ENCODE results near the gene RFX1.
A peak's percentile ranks its signal among the peaks of the same experiment; 100 is the strongest.

The RFX1 gene

GRCh38 chr19:13996928-13997630, 9.0 kb downstream of the RFX1 start:
- no peak for DNase-seq (ENCODE audit: low read depth)

- no peak for DNase-seq (ENCODE audit: low read depth)
Observed at GRCh38 chr19:13995878-13996765, 10.0 kb downstream of the RFX1 start.

GRCh38 chr19:13995017-13995728, 10.9 kb downstream of the RFX1 start:
- no peak for DNase-seq (ENCODE audit: low read depth)

DNA sequence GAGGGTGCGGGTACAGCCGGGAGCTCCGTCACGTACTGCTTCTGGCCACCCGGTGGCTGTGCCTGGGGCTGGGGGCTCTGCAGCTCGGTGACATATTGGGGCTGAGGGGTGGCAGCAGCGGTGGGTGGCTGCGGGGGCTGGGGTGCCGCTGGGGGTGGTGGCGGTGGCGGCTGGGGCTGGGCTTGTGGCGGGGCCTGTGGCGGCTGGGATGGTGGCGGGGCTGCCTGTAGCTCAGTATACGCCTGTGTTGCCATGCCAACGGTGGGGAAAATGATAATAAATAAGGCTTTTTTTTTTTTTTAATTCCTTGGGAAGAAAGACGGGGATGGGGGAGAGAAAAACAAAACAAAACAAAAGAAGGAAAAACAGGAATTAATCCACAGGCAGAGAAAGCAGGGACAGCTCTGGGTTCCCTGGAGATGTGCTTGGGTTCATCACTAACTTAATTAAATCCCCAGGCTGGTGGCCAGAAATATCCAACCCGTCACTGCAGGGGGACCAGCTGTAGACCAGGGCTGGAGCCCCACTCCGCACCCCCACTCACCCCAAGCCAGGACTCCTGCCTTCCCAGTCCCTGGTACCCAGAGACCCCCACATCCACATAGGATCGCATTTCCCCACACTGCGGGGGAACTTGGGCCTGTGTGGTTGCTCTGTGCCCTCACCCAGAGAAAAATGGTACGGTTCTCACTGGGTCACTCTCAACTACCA, 12.4 kb downstream of the RFX1 start:
- DNase-seq (ENCODE audit: low read depth): no peak

- no peak for DNase-seq (ENCODE audit: low read depth)
Observed at GRCh38 chr19:13992025-13992424, 14.1 kb downstream of the RFX1 start.

- DNase-seq (ENCODE audit: low read depth): no peak
Observed at GRCh38 chr19:13990085-13990484, 16.0 kb downstream of the RFX1 start.

DNA sequence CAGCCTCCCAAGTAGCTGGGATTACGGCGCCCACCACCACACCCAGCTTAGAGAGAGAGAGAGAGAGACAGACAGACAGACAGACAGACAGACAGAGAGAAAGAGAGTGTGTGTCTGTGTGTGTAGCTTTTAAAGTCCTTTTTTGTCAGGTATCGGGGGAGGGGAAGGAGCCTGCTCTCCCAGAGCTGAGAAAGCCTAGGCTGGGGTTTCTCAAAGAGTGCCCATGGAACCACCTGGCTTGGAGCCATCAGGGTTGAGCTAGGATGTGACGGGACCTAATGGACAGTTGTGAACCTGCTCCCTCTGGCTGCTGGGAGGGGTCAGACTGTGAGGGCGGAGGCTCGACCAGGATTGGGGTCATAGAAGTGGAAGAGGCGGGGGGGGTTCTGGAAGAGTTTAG, 16.6 kb downstream of the RFX1 start:
- DNase-seq (ENCODE audit: low read depth): no peak

DNA sequence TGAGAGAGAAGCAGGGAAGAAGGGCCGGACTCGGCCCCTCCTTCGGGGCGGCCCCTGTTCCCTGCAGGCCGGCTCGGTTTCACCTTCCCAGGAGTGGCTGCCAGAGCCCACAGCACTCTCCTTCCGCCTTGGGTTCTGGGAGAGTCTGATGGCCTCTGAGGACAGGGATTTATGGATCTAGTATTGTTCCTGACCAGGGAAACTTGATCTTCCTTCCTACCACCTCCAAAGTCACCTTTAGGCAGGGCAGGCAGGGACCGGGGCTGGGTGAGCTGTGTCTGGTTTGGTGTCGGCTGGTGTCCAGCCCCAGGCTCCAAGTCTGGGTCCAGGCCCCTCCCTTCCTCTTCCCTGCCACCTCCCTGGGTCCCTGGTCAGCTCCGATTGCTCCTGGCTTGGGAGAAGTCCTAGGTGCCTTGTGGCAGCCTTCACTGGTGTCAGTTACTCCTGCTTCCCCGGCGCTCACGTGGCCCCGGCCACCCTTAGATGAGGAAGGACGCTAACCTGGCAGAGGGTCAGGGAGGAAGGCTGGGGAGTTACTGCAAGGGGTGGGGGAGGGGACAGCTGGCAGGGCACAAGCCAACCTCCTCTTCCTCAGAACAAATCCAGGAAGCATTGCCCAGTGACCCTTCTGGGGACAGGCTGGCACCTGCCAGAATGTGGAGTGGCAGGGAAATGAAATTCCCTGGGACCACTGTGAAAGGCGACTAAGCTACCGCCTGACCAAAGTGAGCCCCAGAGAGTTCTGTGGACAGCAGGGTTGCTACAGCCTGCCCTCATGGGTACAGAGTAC, 18.8 kb downstream of the RFX1 start:
- DNase-seq (ENCODE audit: low read depth): no peak

DNA sequence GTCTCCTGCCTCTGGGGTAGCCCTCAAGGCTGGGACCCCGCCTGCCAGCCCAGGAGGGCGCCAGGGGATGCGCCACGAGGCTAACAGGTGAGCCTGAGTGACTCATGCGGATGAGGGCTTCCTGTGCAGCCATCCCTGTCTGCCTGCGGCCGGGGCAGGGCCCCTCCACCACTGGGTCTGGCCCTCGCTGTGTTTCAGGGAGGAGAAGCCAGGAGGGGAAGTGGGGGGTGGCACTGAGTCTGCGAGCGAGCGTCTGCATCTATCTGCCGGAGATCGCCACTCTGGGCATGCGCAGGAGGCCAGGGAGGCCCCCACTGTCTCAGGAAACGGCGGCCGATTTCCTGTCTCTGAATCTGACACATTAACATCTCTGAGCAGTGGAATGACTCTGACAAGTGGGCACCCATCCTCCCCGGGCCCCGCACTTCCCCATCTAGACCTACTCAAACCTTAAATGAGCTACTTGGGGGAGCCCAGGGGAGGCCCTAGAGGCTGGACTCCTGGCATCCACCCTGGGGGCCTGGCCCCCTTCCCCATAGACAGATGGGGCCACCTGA, 19.7 kb downstream of the RFX1 start:
- DNase-seq (ENCODE audit: low read depth): peak; percentile 96

DNA sequence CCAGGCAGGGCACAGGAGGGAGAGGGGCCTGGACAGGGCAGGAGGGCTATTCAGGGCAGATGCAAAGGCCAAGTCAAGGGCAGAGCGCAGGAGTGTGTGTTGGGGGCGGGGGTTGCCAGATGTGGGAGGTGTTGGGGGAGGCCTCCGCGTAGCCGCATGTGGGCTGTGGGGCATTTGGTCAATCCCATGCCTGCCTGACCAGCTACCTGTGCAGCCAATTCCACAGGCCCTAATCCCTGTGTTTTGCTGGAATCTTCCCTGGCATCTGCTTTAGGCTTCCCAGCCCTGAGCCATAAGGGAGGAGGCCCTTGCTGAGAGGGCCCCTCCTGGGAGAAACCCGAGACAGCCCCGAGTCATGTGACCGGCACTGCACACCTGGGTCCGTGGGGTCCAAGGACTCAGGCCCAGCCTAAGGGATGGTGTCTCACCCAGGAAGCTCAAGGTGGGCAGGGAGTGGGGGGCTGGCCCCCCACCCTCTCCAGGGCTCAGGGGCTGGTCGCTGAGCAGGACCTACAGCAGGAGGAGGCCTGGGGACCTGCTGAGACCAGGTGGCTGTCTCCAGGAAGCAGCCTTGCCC, 20.3 kb downstream of the RFX1 start:
- DNase-seq (ENCODE audit: low read depth): no peak

GRCh38 chr19:13984875-13985741, 21.0 kb downstream of the RFX1 start:
- no peak for DNase-seq (ENCODE audit: low read depth)

DNA sequence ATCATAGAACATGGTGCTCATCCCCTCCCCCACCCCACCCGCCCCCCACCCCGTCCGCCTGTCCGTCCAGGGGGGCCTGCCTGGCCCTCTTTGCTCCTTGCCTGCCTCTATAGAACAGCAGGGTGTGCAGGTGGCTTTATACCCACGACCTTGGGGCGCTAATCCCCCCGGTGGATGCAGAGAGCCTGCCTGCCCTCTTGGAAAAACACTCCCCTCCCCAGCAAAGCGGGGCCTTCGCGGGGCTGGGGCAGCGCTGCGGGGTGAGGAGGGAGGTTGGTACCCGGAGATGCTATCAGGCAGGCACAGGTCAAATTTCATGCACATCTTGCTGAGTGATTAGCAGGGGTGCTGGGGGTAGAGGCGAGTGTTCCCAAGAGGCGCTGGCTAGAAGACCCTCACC, 21.9 kb downstream of the RFX1 start:
- no peak for DNase-seq (ENCODE audit: low read depth)

DNA sequence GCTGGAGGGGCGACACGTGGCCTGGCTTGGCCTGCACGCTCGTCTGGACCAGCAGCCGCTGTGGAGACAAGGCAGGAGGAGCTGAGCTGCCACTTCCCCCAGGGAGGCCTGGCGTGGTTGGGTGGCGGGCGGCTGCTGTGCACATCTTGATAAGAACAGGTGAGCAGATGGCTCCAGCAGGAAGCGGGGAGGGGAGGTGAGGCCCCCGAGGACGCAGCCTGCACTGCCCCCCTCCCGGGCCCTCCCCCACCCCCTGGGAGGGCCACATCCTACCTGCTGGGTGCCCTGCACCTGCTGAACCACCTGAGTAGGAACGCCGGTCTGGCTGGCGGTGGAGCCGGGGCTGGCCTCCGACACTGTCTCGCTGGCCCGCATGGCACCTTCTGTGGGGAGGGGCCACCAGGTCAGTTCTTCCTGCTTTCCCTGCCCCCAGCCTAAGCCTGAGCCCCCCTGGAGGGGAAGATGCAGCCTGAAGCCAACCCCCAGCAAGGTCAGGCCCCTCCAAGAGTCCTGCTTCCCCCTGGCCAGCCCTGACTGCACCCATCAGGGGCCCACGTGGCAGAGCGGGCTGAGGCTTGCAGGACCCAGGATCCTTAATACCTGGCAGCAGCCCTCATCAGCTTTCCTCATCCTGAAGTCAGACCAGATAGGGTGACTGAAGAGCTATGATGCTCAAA, 22.8 kb downstream of the RFX1 start:
- no peak for DNase-seq (ENCODE audit: low read depth)

DNA sequence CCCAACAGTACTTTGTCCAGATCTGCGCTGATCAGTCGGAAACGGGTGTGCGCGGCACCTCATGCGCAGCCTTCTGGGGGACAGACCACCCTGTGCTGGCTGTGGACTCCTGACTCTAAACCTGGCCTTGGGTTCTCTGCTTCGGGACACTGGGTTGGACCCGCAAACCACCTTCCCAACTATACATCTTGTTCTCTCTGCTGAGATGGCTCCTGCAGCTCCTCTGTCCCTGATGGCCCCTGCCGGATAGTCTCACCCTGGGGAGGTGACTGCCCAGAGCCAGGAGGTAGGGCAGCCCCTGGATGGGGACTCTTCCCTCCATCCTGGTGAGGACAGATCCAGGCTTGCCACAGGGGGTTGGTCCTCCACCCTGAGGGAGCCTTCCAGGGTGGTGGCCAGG, 23.3 kb downstream of the RFX1 start:
- no peak for DNase-seq (ENCODE audit: low read depth)

GRCh38 chr19:13981988-13982501, 24.1 kb downstream of the RFX1 start:
- DNase-seq (ENCODE audit: low read depth): no peak

- DNase-seq (ENCODE audit: low read depth): no peak
Observed at GRCh38 chr19:13981467-13981866, 24.7 kb downstream of the RFX1 start.

DNA sequence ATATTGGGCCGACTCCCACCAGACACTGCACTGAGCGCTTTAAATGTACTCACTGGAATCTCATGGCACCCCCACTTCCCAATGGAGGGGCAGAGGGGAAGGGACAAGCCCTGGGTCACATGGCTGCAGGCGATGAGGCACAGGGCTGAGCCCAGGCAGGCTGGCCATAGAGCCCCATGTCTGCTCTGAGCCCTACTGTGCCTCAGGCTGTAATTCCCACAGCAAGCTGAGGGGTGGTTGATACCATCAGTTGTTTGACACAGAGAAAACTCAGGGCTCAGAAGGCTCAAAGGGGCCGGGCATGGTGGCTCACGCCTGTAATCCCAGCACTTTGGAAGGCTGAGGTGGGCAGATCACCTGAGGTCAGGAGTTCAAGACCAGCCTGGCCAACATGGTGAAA, 25.1 kb downstream of the RFX1 start:
- no peak for DNase-seq (ENCODE audit: low read depth)

GRCh38 chr19:13980340-13980739, 25.8 kb downstream of the RFX1 start:
- DNase-seq (ENCODE audit: low read depth): no peak

DNA sequence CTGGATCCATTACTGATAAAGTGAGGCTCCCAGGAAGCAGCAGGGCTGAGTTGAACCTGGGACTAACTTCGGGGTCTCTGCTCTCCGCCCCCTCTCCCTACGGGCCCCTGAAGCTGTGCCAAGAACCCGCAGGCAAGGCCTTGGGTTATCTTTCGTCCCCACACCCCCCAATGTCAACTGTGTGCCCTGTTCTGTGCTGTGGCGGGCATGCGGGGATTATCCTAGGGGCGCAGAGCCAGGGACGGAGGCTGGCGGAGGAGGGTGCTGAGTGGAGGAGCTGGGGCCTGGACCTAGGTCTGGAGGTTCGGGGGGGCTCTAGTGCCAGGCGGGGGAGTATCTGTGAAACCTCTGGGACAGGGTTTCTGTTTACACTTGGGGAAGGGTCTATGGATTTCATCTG, 26.4 kb downstream of the RFX1 start:
- DNase-seq (ENCODE audit: low read depth): no peak
